Fibroblast of pulmonary artery (primary cell): ENCODE data around the gene TRMT6.
A peak's percentile ranks its signal among the peaks of the same experiment; 100 is the strongest.

Source experiments
- DNase-seq: peaks from one replicate; pipeline ENCODE4 v3.0.0-alpha.2; 2010; ENCODE audit warnings: low read depth
- H3K4me3 ChIP-seq: replicated peaks from 2 replicates; pipeline ENCODE4 v1.5.1; 2011; ENCODE audit warnings: low read depth, mild to moderate bottlenecking, control low read depth, low read length, moderate library complexity
- TF ChIP-seq, protein P1 (sequence below): IDR thresholded peaks from 2 replicates; pipeline ENCODE4 v1.5.1; 2011; ENCODE audit warnings: mild to moderate bottlenecking, control low read depth, low read length, inconsistent platforms; ENCODE audit errors: missing control alignments

Gene TRMT6

GRCh38 chr20:5933802-5934436, 16.4 kb downstream of the TRMT6 start:
- DNase-seq = peak; percentile 36
- TF ChIP-seq, protein P1, sequence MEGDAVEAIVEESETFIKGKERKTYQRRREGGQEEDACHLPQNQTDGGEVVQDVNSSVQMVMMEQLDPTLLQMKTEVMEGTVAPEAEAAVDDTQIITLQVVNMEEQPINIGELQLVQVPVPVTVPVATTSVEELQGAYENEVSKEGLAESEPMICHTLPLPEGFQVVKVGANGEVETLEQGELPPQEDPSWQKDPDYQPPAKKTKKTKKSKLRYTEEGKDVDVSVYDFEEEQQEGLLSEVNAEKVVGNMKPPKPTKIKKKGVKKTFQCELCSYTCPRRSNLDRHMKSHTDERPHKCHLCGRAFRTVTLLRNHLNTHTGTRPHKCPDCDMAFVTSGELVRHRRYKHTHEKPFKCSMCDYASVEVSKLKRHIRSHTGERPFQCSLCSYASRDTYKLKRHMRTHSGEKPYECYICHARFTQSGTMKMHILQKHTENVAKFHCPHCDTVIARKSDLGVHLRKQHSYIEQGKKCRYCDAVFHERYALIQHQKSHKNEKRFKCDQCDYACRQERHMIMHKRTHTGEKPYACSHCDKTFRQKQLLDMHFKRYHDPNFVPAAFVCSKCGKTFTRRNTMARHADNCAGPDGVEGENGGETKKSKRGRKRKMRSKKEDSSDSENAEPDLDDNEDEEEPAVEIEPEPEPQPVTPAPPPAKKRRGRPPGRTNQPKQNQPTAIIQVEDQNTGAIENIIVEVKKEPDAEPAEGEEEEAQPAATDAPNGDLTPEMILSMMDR = peak; percentile 34
- no peak overlapping the region for H3K4me3 ChIP-seq

DNA sequence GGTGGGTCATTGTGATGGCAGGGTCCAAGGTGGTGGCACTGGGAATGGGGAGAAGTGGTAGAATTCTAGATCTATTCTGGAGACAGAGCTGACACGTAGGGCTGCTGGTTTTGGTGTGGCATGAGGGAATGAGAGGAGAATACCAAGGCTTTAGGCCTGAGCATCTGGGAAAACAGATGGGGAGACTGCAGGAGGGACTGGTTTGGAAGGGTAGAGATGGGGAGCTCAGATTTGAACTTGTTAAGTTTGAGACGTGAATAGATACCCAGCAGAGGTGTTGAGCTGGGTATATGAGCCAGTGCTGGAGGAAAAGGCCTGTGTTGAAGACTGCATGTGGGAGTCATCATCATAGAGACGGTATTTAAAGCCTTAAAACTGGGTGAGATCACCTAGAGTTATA, 17.5 kb downstream of the TRMT6 start:
- no peak for DNase-seq
- TF ChIP-seq, protein P1 = no peak

GRCh38 chr20:5931411-5931810, 18.9 kb downstream of the TRMT6 start:
- DNase-seq = no peak
- TF ChIP-seq, protein P1 = no peak
- no peak overlapping the region for H3K4me3 ChIP-seq

More for the DNA sequence above, 17.5 kb downstream of the TRMT6 start:
- no peak overlapping the region for H3K4me3 ChIP-seq

DNA sequence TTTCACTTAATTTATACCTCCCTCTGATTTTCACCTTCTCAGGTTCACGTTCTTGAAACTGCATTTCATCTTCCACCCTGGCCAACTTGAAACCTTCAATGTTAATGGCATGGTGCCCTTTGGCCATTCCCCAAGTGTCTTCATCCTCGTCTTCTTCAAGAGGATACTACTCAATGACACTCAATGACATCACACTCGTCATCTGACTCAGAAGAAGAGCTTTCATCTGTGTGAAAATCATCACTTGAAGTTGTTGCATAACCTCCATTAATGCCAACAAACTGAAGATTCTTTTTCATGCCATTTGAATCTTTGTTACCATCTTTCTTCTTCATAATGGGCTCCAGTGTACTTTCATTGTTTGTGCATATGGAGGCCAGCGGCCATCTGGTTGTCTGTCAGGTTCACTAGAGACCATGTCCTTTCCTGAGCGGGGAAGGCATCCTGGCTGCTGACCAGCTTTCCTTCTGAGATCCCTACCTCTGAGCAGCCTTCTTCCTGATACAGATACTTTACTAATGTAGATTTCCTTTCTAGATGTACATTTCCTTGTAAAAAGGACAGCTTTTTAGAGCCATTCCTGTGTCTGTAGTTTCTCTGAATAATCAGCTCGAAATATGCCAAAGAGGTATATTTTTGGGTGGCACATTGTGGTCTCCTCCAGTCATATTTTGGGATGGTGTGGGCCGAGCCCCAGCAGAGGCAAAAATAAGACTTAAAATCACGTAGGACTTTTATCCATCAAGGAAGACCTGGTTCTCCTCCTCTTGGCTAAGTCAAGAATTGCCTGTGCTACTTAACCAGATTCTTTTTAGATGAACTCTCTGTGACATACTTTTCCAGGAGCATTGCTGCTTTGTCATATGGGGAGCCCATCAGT, 21.3 kb downstream of the TRMT6 start:
- TF ChIP-seq, protein P1 = no peak
- no peak overlapping the region for H3K4me3 ChIP-seq
- DNase-seq = no peak

- DNase-seq = no peak
- TF ChIP-seq, protein P1 = no peak
- no peak overlapping the region for H3K4me3 ChIP-seq
These were observed 22.4 kb downstream of the TRMT6 start for GRCh38 chr20:5927749-5928462.

- TF ChIP-seq, protein P1 = no peak
- H3K4me3 ChIP-seq = no peak overlapping the region
- no peak for DNase-seq
These were observed 24.8 kb downstream of the TRMT6 start for GRCh38 chr20:5925551-5925950.
